ENCODE data around the gene NCBP3.

GRCh38 chr17:3890082-3890877 lies 44.2 kb upstream of the NCBP3 start:
- TF ChIP-seq POLR2A (IDR thresholded peaks at IDR 0.05) (no peak), EP300 (IDR thresholded peaks at IDR 0.05) (no peak)
